Measurements from ENCODE around the gene OR11H7.

DNA sequence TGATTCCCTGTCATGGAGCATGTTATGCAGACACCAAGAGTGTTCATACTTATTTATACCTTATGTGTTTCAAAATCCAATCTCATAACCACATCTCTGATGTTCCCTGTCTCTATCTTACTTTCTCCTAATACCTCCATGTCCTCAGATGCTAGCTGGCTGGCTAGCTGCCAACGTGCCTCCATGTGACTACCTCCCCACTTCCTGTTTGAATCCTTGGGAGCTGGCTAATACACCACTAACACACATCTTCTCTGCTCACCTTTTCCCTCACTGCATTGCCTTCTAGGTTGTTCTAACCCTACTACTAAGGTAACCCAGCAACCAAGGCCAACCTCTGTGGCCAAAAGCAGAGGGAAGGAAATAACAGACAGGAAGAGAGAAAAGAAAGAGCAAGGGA, 49.6 kb downstream of the OR11H7 start:
- no peak for TF ChIP-seq POLR2A (IDR thresholded peaks at IDR 0.05; ENCODE audit: low read length)
- no peak for TF ChIP-seq GATA1 (IDR thresholded peaks at IDR 0.05; ENCODE audit: low read depth, low read length)
